GM21390 (cell line): ENCODE data around the gene CYBC1.

Source experiments
- ATAC-seq: cut with Tn5 transposase; IDR thresholded peaks from one replicate; pipeline ENCODE4 v1.9.1; 2021; ENCODE audit not compliant: unreplicated experiment

CYBC1 gene

DNA sequence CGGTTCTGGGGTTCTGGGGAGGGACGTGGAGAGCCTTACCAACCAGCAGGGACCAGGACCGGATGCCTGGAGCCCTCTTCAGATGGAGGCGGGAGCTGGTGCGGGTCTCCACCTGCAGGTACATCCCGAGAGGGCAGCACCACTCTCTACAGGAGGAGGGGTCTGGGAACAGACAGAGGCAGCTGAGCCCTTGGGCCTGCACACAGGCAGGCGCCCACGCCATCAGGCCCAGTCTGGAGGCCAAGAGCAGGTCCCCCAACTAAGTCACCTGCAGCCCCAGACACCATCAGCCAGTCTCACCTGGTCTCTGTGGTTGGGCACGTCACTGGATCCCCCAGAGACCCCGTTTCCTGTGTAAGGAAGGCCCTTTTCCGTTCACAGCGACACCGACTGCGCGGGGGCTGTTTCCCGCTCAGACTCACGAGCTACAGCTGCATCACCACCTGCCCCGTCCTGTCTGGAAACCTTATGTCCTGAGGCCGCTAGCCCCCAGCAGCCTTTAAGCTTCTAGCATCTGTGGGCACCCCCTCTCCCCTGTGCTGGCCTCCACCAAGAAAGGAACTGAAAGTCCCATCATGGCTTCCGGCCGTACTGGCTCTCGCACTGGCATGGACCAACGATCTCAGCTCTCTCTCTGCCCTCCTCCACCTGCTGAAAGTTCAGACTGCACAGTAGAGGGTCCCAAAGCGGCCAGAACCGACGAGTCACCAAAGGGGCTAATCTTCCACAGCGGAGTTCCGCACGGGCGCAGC lies 1.2 kb downstream of the CYBC1 start:
- peak; percentile 44 for ATAC-seq

DNA sequence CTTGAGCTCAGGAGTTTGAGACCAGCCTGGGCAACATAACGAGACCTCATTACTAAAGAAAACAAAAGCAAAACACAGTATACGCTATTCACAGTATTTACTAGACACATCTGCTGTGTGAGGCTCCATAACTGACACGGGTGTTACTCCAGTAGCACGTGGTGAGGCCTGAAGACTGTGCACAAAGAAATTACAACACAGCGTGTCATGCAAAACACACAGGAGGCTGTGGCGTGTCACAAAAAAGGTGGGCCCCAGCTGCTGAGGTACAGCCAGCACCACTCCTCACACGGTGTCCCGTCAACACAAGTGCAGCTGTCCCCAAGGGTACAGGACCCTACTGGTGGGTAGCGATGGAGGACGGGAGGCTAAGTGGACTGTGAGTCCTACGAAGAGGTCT lies 2.7 kb downstream of the CYBC1 start:
- no peak for ATAC-seq

DNA sequence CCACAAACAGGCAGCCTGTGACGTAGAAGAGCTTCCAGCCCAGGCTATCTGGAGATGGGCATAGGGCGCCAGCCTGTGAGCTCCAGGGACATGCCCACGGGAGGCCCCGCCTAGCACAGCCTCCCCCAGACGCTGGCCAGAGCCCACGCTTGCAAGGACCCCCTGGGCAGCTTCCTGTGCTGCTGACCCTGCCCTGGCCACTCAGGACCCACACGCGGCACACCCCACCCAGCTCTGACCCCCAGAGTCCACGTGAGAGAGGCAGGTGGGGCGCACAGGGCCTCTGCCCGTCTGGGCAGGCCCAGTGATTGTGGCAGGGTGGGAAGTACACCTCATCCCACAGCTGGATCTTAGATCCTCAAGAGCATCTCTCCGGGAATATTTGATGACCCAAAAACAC lies 3.9 kb downstream of the CYBC1 start:
- ATAC-seq = no peak

DNA sequence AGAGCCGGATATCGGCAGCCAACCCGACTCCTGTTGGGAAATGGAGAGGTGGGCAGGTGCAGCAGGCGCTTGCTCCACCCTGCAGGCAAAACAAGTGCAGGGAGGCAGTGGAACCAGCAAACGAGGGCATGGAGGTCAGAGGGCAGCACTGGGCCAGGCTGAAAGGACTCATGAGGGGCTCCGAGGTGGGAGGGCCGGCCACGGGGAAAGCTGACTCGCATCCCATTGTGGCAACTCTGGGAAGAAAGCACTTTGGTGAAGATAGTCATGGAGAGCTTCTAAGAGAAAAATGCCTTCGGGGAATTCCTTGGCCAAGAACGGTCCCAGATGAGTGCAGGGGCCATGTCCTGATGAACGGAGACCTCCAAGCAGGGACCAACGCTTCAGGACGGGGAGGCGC lies 4.4 kb downstream of the CYBC1 start:
- ATAC-seq = no peak

DNA sequence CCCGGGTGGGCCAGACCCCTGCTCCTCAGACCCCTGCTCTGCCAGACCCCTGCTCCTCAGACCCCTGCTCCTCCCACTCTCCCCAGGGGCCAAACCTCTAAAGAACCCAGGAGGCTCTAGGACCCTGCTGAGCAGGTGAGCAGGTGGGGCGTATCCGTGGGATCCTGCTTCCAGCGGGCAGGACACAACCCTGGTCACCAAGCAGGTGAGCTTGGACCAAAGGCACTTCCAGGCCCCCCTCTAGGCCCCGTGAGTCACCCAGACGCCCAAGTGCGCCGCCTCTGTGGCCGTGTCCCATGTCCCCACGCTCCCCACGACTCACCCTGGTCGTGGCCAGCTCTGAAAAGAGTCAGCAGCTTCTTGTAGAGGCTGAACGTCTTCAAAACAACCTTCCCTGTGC lies 5.0 kb downstream of the CYBC1 start:
- no peak for ATAC-seq

DNA sequence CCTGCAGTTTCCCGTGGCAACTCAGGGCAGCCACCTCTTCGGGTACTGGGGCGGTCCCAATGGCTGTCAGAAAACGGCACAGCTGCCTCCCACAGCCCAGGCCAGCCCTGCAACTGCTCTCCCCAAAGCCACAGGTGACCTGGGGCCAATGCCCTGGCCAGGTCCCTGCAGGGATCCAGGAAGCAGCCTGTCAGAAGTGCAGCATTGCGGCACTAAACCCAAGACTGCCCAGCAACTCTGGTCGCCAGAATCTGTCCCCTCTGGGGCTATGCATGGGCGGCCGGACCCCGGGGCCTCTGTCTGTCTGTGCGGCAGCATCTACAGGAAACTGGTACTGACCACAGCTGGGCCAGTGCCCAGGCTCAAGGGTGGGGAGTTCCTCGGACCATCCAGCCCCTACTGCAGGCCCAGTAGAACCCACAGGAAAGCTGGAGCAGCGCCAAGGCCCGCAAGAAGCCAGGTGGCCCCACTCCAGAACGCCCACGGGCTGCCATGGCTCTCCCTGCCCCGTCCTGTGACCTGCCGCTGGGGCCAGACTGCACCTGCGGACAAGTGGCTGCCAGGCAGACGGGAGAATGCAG lies 5.5 kb downstream of the CYBC1 start:
- ATAC-seq = no peak

DNA sequence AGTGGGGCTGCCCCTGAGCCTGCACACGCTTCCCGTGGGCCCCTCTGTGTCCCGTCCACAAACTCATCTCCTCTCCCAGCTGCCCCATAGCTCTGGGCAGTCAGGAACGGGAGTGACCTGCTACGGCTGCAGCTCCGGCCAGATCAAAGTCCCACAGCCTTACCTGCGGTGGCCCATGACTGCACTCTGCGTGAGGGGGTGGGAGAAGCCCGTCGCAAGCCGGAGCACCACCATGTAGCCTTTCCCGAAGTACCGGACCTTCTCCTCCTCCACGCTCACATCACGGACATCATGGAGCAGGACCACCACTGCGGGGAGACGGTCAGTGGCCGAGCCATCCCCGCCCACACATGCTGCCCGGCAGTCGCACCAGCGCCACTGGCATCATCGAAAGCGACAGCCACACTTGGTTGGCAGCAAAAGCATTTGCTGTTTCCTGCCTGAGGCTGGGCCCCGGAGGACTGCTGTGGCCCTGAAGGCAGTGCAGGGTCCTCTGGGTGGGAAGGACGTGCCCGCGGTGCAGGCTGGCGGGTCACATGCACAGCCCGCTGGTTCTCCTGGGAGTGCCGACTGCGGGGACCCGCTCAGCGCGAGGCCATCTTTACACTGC lies 6.2 kb downstream of the CYBC1 start:
- ATAC-seq = no peak

DNA sequence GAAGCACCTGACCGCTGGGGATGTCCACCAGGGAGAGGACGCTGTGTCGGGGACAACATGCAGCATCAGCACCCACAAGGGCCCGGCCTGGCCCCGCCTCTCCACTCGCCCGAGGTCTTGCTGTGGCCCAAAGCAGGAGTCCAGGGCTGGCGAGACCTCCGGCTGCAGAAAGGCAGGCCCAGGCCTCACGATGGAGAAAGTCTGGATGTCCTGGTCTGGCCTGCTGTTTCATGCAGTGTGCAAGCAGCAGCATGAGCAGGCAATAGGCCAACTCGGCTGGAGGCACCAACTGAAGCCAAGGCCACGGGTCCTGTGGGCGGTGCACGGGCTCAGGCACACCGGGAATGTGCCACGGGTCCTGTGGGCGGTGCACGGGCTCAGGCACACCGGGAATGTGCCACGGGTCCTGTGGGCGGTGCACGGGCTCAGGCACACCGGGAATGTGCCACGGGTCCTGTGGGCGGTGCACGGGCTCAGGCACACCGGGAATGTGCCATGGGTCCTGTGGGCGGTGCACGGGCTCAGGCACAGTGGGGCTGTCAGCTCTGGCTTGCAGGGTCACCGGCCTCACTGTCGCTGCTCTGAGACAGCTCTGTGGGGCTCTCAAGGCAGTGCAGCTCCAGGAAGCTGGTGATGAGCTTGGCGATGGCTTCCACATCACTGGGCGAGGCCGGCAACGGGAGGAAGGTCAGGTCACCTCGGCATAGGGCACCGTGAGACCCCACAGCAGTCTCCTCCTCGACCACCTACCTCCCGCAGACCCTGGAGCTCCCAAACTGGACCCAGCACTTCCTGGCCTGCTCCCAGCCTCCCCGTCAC lies 6.9 kb downstream of the CYBC1 start:
- ATAC-seq = no peak

DNA sequence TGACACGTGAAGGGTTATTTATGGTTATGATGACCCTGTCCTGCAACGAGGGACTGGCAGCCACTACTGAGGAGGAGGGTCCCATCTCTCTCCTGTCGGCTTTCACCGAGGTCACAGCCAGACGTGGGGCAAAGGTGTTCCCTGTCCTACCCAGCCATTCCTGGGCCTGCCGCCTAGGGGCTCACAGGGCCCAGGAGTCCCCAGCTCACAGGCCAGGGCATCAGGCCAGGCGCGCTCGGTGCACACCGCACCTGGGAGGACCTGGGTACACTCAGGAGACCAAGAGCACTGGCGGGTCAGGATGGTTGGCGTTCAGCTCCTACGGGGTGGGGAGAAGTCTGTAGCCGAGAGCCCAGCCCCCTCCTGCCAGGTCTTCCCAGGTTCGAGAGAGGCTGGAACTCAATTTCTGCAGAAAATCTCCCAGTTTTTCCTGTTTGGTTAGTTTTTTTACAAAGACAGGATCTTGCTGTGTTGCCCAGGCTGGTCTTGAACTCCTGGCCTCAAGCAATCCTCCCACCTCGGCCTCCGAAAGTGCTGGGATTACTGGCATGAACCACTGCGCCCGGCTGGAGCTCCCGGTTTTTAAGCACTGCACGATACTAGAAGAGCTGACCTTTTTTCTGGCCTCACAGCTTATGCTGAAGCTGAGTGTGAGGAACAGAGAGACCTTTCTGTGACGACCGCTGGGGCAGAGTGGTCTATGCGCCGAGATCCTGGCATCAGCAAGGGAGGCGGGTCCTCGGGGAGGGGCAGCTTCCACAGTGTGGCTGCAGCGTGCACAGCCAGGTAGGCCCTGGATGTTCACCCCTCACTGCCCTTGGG lies 7.7 kb downstream of the CYBC1 start:
- ATAC-seq = no peak

DNA sequence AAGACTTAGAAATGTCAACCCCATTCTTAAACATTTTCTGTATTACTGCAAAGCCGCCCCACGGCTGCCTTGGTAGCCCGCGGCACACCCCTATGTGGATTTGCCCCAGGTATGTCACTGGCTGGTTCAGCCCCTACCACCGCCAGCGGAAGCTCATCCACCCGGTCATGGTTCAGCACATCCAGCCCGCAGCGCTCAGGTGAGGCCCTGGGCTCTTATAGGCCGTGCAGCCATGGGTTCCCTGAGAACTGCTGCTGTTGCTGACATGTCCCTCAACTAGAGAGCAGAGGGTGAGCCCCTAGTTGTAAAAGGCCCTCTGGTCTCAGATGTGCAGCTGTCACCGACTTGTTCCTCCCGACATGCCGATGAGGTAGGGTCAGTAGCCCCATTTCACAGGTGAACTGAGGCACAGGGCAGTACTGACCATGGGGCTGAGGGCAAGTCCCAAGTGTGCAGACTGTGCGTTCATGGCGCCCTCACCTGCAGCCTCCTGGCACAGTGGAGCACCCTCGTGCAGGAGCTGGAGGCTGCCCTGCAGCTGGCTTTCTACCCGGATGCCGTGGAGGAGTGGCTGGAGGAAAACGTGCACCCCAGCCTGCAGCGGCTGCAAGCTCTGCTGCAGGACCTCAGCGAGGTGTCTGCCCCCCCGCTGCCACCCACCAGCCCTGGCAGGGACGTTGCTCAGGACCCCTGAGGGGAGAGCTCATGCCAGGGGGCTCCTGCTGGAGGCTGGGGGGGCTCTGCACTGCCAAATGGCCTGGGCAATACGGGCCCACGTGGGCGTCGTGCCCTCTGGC lies 8.7 kb downstream of the CYBC1 start:
- ATAC-seq = no peak

DNA sequence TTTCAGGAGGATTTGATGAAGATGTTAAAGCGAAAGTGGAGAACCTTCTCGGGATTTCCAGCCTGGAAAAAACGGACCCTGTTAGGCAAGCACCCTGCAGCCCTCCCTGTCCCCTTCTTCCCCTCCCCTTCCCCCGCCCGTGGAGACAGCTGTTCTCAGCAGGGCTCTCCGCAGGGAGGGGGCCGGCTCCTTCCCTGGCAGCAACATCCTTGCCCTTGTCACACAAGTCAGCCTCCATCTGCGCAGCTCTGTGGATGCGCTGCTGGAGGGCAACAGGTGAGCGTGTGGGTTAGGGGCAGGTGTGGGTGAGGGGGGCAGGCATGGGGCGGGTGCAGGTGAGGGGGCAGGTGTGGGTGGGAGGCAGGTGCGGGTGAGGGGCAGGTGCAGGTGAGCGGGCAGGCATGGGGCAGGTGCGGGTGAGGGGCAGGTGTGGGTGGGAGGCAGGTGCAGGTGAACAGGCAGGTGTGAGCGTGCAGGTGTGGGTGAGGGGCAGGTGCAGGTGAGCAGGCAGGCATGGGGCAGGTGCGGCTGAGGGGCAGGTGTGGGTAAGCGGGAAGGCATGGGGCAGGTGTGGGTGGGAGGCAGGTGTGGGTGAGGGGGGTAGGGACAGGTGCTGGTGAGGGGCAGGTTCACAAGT lies 9.4 kb downstream of the CYBC1 start:
- ATAC-seq = no peak

DNA sequence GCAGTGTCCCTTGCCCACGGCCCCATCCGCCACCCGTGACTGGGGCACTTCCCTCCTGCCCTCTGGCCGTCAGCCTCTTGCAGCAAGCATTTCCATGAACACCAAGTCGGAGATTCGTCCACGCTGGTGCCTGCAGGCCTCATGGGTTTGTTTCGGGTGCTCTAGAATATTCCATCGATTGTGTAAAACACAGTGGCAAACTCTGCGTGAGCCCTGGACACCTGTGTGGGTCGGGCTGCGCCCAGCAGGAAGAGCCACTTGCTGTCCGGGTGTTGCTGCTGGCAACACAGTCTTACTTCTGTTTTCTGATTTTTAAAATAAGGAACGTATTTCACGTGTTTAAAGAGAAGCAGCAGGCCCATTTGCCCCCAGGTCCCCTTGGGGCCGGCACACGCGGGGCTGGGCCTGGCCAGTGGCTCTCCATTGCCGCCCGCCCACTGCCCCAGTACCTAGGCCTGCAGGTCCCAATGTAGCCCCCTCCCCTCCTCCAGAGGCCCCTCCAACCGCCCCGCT lies 10.0 kb downstream of the CYBC1 start:
- ATAC-seq = no peak

DNA sequence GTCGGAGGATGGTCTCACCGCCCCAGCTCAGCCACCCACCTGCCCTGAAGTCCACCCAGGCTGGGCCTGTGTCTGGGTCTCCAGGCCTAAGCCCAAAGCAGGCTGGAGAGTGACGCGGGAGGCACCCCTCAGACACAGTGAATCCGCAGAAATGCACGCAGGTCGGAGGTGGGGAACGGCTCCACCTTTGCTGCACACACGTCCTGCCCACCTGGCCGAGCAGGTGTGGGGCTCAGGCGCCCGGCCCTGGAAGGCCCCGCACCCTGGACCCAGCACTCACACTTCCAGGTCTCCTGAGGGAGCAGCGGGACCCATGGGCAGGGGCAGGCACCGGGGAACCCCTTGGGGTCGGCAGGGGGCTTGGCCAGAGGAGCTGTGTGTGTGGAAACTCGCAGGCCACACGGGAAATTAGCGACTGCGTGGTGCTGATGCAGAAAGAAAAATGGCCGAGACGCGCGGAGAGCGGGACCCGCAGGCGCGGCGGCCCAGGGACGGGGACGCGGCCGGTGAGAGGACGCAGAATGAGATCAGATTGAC lies 10.7 kb downstream of the CYBC1 start:
- ATAC-seq = no peak

DNA sequence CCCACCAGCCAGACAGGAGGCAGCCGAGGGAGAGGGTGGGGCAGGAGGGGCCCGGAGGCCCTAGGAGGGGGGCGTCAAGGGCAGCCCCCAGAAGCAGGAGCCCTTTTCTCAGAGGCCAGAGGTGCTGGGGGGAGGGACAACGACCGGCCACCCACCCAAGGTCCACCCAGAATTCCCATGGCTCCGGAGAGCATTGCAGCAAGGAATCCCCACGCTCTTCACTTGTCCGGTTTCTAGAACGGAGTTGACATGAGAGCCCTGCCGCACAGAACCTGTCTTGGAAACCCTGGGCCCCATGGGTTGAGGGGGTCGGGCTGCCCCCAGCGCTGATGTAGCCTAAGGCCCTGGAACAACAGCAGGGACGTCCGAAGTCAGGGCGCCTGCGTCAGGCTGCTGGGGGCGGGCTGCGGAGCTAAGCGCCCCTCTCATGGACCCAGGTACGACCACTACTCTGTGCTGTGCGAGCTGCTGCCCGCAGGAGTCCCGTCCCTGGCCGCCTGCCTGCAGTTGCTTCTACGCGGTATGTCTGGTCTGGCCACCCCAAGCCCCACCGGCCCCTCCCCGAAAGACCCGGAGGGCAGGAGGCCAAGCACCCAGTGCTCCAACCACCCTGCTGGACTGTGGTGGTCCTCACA lies 11.2 kb downstream of the CYBC1 start:
- ATAC-seq = no peak

DNA sequence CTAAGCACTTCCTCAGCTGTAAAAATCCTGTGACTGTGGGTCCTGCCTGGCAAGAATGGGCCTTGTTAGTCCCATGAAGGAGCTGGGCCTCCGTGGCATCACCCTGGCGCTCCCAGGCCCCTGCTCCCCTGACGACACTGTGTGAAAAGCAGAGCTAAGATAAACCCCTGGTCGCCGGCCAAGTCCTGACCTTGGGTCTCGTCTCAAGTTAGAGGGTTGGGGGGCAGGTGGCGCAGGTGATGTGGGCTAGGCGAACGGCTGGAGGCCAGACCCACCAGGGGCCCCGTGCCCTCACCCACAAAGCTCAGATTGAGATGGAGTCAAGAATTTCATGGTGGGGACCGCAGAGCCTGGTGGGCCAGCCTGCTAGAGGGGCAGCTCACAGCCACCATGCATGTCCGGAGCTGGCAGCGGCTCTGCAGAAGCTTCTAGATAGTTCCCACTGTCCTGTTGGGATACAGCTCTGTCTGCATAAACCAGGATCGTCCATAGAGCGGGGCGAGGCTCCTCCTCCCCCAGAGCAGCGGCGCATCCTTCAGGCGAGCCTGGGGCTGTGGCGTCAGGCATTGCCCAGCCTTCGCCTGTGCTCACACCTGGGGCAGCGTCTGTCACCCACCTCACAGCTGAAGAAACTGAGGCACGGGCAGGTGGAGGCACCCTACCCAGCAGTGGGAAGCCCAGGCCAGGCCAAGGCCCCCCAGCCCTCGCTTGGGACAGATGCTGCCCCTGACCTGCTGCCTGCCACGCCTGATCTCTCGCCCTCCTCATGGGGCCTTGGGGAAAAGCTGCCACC lies 12.0 kb downstream of the CYBC1 start:
- no peak for ATAC-seq

DNA sequence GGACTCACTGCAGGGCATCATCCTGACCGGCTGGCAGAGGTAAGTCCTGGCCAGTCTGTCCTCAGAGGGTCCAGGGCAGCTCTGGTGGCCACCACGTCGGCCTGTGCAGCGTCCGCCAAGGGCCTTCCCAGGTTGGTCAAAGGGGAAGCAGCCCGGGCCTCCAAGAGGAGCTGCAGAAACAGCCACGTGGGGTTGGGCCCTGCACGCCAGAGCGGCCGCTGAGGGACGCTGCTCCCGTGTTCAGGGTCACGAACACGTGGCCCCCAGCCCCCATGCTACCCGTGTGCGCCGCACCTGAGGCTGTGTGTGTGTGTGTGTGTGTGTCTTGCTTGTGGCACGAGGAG lies 13.3 kb downstream of the CYBC1 start:
- no peak for ATAC-seq

DNA sequence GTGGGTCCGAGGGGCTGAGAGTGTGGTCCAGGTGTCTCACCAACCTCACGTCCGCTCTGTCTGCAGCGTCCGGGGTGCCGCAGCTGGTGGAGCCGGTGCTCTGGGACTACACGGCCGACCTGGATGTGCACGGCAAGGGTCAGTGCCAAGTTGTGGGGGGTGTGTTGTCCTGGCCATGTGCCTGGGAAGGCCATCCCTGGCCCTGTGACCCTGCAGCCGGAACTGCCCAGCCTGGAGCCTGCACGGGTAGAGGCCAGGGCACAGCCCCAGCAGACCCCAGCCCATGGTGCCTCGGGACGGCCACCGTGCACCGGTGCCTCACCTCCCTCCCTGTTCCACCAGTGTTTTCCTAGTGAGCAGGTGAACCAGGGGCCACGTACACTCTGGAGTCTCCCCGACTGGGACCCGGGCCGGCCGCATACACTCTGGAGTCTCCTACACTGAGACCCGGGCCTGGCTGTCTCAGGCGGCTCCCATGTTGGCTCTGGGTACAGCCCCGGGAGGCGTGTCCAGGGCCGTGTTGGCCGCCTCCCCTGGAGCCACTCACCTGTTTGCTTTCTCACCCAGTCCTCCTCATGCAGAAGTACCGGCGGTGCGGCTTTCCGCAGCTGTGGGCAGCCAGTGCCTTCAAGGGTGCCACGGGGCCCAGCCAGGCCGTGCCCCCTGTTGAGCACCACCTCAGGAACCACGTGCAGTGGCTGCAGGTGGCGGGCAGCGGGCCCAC lies 13.8 kb downstream of the CYBC1 start:
- no peak for ATAC-seq
